Parathyroid adenoma (tissue), 2 donors: ENCODE data around the gene OXLD1.

Experiments used
- H2AFZ ChIP-seq: fragments of 300-600 bp; sonication (generic); one replicate; pipeline ENCODE4 v1.7.0; 2017; ENCODE audit warnings: antibody characterized with exemption, mild to moderate bottlenecking
- H3K27ac ChIP-seq: fragments of 300-600 bp; sonication (generic); one replicate; pipeline ENCODE4 v1.7.0; 2017
- H3K27me3 ChIP-seq: fragments of 300-600 bp; sonication (generic); one replicate; pipeline ENCODE4 v1.7.0; 2017; ENCODE audit warnings: low read length; ENCODE audit not compliant: control insufficient read depth, insufficient read depth
- H3K36me3 ChIP-seq: fragments of 300-600 bp; sonication (generic); one replicate; pipeline ENCODE4 v1.7.0; 2017; ENCODE audit warnings: low read length; ENCODE audit not compliant: control insufficient read depth, insufficient read depth
- H3K4me1 ChIP-seq: fragments of 300-600 bp; sonication (generic); one replicate; pipeline ENCODE4 v1.7.0; 2017; ENCODE audit warnings: control low read depth
- H3K4me2 ChIP-seq: fragments of 300-600 bp; sonication (generic); one replicate; pipeline ENCODE4 v1.7.0; 2017; ENCODE audit warnings: low read length
- H3K4me3 ChIP-seq: fragments of 300-600 bp; sonication (generic); one replicate; pipeline ENCODE4 v1.7.0; 2017; ENCODE audit warnings: low read depth, low read length
- H3K79me2 ChIP-seq: fragments of 300-600 bp; sonication (generic); one replicate; pipeline ENCODE4 v1.7.0; 2017; ENCODE audit warnings: control low read depth
- H3K9ac ChIP-seq: fragments of 300-600 bp; sonication (generic); one replicate; pipeline ENCODE4 v1.7.0; 2017; ENCODE audit warnings: mild to moderate bottlenecking
- H3K9me3 ChIP-seq: fragments of 300-600 bp; sonication (generic); one replicate; pipeline ENCODE4 v1.7.0; 2017; ENCODE audit warnings: low read length; ENCODE audit not compliant: control insufficient read depth
- TF ChIP-seq, protein P1 (sequence below): fragments of 300-600 bp; sonication (generic); IDR thresholded peaks from one replicate; pipeline ENCODE4 v1.7.0; 2017; ENCODE audit warnings: antibody characterized with exemption, mild to moderate bottlenecking
- donor health status: primary hyperparathyroidism.

The OXLD1 gene

DNA sequence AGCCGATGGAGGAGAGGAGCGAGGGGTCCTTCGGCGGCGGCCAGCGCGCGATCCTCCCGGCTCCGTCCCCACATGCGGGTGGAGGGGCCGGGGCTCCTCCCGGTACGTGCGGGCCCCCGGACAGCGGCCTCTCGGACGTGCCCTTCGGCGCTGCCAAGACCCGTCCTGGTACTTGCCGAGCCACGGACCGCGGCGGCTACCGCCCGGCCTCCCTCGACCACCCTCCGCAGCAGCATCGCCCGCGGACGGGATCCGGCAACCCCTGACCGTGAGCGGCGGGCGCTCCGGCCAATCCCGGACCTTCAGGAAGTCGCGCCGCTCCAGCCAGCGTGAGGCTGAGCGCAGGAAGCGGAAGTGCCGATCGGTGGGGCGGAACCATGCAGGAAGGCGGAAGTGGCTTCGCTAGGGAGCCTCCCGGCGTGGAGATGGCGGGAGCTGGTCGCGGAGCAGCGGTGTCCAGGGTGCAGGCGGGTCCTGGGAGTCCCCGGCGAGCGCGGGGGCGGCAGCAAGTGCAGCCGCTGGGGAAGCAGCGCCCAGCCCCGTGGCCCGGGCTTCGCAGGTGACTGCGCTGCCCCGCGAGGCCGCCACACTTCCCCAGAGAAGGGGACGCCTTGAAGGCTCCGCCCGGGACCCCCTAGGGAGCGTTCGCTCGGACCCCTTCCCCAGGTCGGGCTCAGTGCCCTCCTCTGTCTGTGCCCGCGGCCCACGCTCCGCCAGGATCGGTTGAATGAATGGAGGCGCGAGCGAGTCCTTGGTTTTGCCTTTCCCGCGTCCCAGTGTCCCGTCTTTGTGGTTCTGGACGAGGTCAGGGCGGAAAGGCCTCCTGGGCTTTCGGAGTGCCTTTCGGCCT is at the start of gene OXLD1, which contains the start of gene CCDC137:
TSS of gene OXLD1 (minus strand) at position 264 of the 850 bp plus-strand sequence. CDS start at position 236, 28 bp downstream.
TSS of gene CCDC137 (plus strand) at position 396 of the 850 bp plus-strand sequence. CDS start at position 426, 30 bp downstream.
- TF ChIP-seq, protein P1, sequence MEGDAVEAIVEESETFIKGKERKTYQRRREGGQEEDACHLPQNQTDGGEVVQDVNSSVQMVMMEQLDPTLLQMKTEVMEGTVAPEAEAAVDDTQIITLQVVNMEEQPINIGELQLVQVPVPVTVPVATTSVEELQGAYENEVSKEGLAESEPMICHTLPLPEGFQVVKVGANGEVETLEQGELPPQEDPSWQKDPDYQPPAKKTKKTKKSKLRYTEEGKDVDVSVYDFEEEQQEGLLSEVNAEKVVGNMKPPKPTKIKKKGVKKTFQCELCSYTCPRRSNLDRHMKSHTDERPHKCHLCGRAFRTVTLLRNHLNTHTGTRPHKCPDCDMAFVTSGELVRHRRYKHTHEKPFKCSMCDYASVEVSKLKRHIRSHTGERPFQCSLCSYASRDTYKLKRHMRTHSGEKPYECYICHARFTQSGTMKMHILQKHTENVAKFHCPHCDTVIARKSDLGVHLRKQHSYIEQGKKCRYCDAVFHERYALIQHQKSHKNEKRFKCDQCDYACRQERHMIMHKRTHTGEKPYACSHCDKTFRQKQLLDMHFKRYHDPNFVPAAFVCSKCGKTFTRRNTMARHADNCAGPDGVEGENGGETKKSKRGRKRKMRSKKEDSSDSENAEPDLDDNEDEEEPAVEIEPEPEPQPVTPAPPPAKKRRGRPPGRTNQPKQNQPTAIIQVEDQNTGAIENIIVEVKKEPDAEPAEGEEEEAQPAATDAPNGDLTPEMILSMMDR: no peak
- Histone ChIP-seq H3K9me3 (no peaks in the 10 kb centered on the region), H3K27ac (peak within 1 kb of the TSS; percentile 73), H3K79me2 (peaks cover 11% of the 10 kb centered on the region), H3K4me3 (peak within 1 kb of the TSS; percentile 85), H3K4me1 (peaks cover 6% of the 10 kb centered on the region), H2AFZ (peak within 1 kb of the TSS; percentile 94), H3K4me2 (peak within 1 kb of the TSS; percentile 97), H3K27me3 (no peaks in the 10 kb centered on the region), H3K36me3 (no peaks in the 10 kb centered on the region), H3K9ac (peak within 1 kb of the TSS; percentile 55)

DNA sequence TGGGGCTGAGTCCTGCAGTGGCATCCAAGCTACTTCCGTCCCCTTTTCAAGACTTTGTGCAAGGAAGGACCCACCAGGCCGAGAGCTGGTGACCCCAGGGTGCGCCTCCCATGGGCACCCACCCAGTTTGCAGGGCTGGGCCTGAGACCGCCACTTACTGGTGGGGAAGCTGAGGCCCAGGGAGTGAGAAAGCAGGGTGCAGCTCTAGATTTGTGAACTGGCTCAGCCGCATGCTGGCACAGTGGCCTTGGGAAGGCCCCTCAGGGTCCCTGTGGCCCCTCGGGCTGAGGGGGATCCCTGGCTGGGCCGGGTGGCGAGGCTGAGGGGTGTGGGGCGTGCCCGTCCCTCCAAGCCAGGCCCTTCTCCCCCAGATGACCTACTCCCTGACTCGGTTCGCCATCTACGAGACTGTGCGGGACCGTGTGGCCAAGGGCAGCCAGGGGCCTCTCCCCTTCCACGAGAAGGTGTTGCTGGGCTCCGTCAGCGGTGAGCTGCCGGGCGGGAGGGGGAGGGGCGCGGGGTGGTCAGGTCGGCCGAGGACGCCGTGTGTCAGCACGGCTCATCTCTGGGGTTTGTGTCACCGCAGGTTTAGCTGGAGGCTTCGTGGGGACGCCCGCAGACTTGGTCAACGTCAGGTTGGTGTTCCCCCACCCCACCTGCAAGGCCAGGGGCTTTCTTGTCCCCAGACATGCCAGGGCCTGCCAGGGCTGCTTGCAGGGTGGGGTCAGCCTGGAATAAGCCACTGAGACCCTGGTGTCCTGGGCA is 48.9 kb upstream of the OXLD1 start:
- Histone ChIP-seq H3K4me1 (peaks cover 28% of the 10 kb centered on the region), H3K9me3 (no peaks in the 10 kb centered on the region), H3K79me2 (peaks cover 14% of the 10 kb centered on the region)

DNA sequence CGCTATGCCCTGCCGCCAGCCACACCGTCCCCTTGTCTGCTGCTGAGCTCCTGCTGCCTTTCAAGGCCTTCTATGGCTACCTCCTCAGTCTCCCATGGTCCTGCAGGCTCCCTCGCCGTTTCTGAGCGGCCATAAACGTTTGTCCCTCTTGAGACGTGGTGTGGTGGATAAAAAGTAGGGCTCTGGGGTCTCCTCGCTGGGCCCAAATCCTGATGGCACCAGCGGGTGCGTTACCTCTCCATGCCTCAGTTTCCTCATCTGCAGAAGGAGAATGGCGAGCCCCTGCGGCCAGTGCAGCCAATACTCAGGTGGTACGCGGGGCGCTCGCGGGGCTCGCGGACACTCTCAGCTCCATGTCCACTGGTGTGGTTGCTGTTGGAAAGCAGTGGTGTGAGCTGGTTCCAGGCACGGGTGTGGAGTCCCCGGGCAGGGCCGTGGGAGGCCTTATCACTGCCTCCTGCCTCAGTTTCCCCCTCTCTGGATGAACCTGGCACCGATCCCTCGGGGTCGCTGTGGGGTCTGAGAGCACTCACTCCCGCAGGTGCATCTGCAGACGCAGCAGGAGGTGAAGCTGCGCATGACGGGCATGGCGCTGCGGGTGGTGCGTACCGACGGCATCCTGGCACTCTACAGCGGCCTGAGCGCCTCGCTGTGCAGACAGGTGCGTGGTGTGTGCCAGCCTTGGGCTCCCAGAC is 48.2 kb upstream of the OXLD1 start:
- H3K9ac ChIP-seq: peak overlapping the region; percentile 91
- H3K4me2 ChIP-seq: peak overlapping the region; percentile 93
- TF ChIP-seq, protein P1: no peak
- no peaks in the 10 kb centered on the region for H3K9me3 ChIP-seq
- no peak overlapping the region for H2AFZ ChIP-seq
- no peaks in the 10 kb centered on the region for H3K27me3 ChIP-seq
- H3K36me3 ChIP-seq: no peaks in the 10 kb centered on the region
- peaks cover 30% of the 10 kb centered on the region for H3K4me1 ChIP-seq
- H3K79me2 ChIP-seq: peaks cover 14% of the 10 kb centered on the region
- peak overlapping the region; percentile 81 for H3K4me3 ChIP-seq
- peak overlapping the region; percentile 96 for H3K27ac ChIP-seq

More for the DNA sequence above, 48.9 kb upstream of the OXLD1 start:
- TF ChIP-seq, protein P1: no peak
- no peak overlapping the region for H3K9ac ChIP-seq
- H3K36me3 ChIP-seq: no peaks in the 10 kb centered on the region
- no peak overlapping the region for H2AFZ ChIP-seq
- no peak overlapping the region for H3K4me2 ChIP-seq
- H3K27ac ChIP-seq: peak overlapping the region; percentile 96
- no peak overlapping the region for H3K4me3 ChIP-seq
- no peaks in the 10 kb centered on the region for H3K27me3 ChIP-seq

DNA sequence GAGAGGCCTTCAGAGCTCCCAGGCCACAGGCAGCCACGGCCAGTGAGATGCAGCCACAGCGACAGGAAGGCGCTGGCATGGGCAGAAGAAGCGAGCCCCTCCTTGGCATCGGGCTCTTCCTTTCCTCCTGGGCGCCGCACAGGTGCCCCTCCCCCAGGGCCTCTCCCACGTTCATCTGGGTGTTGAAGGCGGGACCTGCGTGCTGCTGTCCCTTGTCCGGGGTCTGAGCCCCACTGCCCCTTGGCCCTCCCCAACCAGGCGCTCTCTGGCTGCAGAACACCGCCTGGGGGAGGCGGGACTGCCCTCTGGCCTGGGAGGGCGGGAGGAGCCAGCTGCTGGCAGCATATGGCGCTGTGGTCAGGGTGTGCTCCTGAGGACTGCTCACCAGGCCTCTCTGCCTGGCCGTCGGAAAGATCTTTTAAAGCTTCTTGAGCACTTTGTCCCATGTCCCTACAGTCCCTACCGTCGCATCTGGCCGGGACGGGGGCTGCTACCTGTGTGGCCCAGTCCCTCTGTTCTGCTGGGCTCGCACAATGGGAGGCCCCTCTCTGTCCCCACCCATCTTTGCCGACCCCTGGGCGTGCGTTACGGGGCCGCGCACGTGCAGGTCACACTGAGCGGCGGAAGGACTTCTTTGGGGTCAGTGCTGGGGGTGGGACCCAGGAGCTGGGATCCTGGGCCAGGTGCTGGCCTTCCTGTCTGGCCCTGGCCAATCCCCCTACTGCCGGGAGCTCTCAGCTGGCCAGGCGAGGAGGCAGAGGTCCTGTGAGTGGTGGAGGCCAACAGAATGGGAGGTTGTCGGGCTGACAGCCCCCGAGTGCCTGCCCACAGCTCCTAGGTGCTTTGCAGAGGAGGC is 47.4 kb upstream of the OXLD1 start:
- peak overlapping the region; percentile 93 for H3K4me2 ChIP-seq
- peak overlapping the region; percentile 91 for H3K9ac ChIP-seq
- H3K79me2 ChIP-seq: peaks cover 14% of the 10 kb centered on the region
- H3K27ac ChIP-seq: peak overlapping the region; percentile 96
- H2AFZ ChIP-seq: peak overlapping the region; percentile 68
- peak overlapping the region; percentile 81 for H3K4me3 ChIP-seq
- TF ChIP-seq, protein P1: no peak
- H3K4me1 ChIP-seq: peaks cover 30% of the 10 kb centered on the region
- H3K9me3 ChIP-seq: no peaks in the 10 kb centered on the region
- H3K27me3 ChIP-seq: no peaks in the 10 kb centered on the region
- H3K36me3 ChIP-seq: no peaks in the 10 kb centered on the region
